GM21360 (cell line): Measurements from ENCODE around the gene ABHD5.

Source experiments
- ATAC-seq: cut with Tn5 transposase; IDR thresholded peaks from one replicate; pipeline ENCODE4 v1.9.1; 2021; ENCODE audit warnings: mild to moderate bottlenecking, moderate library complexity; ENCODE audit not compliant: unreplicated experiment

The ABHD5 gene

DNA sequence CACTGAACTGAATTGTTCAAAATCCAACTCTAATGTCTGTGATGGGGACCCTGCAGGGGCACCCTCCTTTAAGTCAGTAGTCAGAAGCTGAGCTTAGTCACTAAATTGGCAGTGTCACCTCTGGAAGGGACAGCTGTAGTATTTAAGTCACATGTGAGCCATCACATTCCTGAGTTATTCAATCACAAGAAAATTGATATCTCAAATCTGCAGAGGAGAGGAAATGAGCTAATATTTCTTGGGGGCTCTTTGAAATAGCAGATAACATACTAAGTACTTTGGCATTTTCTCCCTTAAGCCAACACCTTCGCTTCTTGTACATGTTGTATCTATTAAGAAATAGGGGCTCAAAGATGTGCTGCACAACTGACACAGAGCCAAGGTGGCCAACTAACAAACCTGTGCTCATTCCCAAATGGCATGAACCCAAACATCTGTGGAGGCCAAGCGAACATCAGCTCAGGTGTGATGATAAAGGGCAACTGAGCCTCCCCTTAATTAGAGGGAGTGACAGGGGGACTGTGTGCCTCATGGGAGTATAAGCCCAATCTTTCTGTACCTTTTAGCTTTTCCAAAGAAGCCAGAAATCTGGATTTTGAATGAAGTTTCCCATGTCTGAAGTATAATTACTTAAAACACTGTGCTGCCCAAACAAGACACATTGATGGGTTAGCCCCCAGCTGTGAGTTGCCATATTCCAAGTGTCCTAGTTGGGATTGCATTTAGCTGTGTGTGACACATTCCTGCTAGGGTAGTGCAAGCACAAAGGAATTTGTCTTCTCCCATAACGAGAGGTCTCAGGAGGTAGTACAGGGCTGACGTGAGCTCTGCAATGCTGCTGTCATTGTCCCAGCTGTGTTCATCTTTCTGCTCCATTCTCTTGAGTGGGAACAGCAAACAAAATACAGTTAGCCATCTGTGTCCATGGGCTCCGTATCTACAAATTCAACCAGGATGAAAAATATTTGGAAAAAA, 63.3 kb downstream of the ABHD5 start:
- no peak for ATAC-seq

DNA sequence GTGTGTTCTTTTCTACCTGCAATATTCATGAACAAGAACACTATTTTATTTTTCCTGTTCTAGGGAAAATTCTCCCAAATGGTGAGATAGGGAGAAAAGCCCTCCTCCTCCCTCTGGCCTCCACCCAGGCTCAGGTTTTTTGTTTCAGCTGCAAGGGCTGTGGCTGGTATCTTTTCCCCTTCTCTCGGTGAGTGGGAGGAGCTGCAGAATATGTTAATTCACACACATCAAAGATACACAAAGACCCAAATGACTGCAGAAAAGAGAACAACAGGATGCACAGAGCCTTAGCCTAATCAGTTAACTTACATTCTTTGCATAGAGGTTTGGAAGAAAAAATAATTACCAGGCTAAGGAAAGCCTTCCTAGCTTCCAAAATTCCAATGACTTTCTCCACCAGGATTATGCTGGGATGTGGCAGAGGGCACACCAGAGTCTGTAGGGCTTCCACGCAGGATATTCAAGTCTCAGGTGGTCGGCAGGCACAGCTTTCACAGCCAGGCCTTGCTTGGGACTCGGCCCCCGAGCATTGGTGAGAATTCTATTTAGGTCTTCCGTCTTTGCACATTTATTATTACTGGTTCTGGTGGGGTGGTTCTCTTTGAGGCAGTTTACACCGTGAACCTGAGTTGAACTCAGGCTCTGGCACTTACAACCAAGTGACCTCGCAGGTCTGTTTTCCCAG, 64.9 kb downstream of the ABHD5 start:
- no peak for ATAC-seq

DNA sequence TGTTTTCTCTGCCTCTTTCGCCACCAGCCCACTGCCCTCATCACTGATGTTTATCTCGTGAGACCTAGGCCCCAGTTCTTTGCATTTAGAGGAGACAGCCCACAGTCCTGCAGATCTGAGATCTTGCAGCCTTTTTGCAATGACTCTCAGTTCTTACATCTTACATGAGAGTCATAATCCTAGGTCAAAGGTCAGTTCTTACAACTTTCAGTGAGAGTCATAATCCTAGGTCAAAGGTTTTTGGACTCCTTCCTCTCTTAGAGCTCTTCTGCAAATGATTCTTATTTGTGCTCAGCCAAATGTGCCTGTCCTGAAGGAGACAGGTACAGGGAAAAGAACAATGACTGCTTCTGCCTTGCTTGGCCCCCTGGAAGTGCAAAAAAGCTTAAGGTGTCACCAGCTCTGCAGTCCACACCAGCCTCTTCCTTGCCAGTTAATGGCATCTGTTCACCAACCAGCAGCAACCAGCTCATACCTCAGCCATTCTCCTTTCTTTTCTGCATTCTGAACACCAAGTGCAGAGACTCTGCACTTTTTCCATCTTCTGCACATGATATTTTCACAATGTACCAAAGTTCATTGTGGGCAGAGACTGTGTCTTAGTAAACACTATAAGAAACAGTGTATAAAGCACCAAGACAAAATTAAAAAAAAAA, 67.1 kb downstream of the ABHD5 start:
- no peak for ATAC-seq

GRCh38 chr3:43758592-43759225, 68.0 kb downstream of the ABHD5 start:
- no peak for ATAC-seq

DNA sequence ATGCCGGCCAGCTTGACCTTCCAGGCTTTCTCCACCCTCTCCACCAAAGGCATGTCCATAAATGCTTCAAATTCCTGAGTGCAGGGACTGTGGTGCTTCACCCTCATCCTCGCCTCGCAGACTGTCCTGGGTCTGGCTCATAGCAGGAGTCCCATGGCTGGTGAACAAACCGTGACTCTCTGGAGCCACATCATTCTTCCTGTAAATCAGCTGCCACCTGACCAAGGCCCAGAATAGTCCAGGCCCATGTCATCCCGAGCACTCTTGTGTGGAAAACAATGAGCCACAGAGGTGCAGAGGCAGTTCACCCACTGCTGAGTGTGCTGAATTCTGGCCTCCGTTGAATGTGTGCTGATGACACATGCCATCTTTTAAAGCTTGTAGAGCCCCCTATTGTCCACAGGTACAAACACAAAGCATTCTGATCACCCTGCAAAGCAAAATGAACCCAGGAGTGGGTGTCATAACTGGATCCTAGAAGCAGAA, 68.6 kb downstream of the ABHD5 start:
- ATAC-seq: no peak

DNA sequence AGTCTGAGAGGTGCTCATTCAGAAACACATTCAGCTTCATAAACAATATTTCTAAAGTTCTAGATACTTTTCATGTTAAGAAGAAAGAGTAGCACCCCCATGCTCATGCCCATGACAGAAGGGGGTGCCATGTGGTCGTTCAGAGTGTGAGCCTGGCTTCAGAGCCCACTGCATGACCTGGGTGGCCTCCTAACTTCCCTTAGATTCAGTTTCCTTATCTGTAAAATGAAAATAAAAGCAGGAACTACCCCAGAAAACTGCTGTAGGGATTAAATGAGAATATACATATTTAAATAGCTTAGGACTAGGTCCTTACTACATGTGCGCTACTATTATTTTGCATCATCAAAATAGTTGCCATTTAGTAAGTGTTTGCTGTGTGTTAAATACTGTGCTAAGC, 69.2 kb downstream of the ABHD5 start:
- ATAC-seq: no peak

DNA sequence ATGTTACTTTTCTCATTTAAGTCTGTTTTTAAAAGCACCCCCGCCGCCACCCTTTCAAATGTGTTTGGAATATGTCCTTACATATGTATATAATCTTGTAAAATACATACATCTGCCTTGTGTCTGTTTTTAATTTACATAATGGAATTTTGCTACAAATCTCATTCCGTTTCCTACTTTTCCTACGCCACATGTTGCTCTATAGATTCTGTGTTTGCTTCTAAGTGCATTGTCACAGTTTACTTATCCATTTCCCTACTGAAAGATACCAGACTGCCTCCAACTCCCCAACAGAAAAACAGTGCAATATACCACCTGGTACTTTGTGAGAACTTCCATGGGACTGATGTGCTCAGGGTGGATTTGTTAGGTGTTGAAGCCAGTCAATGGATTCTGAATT, 70.2 kb downstream of the ABHD5 start:
- ATAC-seq: no peak

GRCh38 chr3:43762451-43762850, 71.7 kb downstream of the ABHD5 start:
- ATAC-seq: no peak

DNA sequence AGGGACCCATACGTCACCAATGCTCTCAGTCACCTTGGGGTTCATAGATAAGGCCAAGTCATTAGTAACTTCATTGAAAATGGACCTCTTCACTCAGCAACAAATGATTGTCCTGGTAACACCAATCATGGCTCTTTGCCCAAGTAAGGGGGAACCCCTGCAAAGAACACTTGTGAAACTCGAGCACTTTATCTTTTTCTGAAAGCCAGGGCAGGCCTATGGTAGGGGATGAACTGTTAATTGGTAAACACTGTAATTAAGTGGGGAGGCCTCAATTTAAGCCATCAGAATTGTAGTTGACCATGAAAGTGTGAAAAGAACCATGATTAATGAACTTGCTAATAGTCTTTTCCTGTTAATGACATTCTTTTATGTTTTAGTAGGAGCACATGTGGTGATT, 73.3 kb downstream of the ABHD5 start:
- ATAC-seq: no peak

- ATAC-seq: no peak
Observed at GRCh38 chr3:43764471-43764870, 73.7 kb downstream of the ABHD5 start.

GRCh38 chr3:43765521-43765971, 74.8 kb downstream of the ABHD5 start:
- no peak for ATAC-seq

- no peak for ATAC-seq
Observed at GRCh38 chr3:43766672-43767465, 76.1 kb downstream of the ABHD5 start.

DNA sequence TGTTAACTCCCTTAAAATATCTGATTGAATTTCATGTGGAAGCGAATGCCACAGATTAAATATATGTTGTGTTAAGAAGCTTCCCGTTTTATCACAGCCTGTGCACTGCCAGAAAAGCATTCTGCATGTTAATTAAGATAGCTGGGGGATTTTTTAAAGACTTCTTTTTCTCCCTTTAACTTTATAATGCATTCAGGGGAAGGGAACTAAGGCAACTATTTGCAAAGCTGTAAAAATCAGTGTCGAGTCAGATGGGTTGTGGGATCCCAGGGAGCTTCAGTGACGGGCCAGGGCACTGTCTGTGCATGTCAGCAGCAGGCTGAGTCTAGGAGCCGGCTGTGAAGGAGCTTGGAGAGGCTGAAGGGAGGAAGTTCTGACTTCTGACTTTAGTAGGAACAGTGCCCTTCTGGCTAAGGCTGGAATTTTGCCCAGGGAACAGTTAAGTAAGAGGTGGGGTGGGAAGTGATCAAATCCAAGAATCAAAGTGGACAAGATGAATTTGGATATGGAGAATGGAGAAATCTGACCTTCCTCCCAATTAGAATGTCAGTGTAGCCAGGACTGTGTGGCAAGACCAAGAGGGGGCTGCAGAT, 77.7 kb downstream of the ABHD5 start:
- no peak for ATAC-seq

GRCh38 chr3:43769097-43769884, 78.6 kb downstream of the ABHD5 start:
- ATAC-seq: no peak

GRCh38 chr3:43769885-43770425, 79.2 kb downstream of the ABHD5 start:
- ATAC-seq: no peak

- ATAC-seq: no peak
Observed at GRCh38 chr3:43770426-43771103, 79.8 kb downstream of the ABHD5 start.

GRCh38 chr3:43771610-43772009, 80.9 kb downstream of the ABHD5 start:
- ATAC-seq: no peak
